IPS-20b (cell line): ENCODE results near the gene DCLK1.

ENCODE experiments used
- H3K27ac ChIP-seq: one replicate; pipeline ENCODE4 v1.5.1; 2013; ENCODE audit warnings: low read length
- H3K27me3 ChIP-seq: 2 replicates; pipeline ENCODE4 v1.6.1; 2013; ENCODE audit warnings: mild to moderate bottlenecking, low read length, inconsistent platforms; ENCODE audit not compliant: insufficient read depth
- H3K36me3 ChIP-seq: 2 replicates; pipeline ENCODE4 v1.6.1; 2013; ENCODE audit warnings: low read depth, mild to moderate bottlenecking, inconsistent platforms, low read length, moderate library complexity; ENCODE audit not compliant: insufficient read depth
- H3K4me1 ChIP-seq: 2 replicates; pipeline ENCODE4 v1.6.1; 2013; ENCODE audit warnings: mild to moderate bottlenecking, control low read depth, inconsistent platforms, low read length, moderate library complexity; ENCODE audit not compliant: insufficient read depth
- H3K4me3 ChIP-seq: 2 replicates; pipeline ENCODE4 v1.5.1; 2013; ENCODE audit warnings: mild to moderate bottlenecking, low read length, inconsistent platforms
- H3K9ac ChIP-seq: 2 replicates; pipeline ENCODE4 v1.6.1; 2013; ENCODE audit warnings: low read depth, mild to moderate bottlenecking, inconsistent platforms, low read length, moderate library complexity
- H3K9me3 ChIP-seq: 2 replicates; pipeline ENCODE4 v1.6.1; 2013; ENCODE audit warnings: mild to moderate bottlenecking, low read depth, low read length, inconsistent platforms; ENCODE audit not compliant: insufficient read depth

DCLK1 gene

GRCh38 chr13:36101157-36101556 is 30.0 kb downstream of the DCLK1 start:
- H3K9ac ChIP-seq = no peak overlapping the region
- no peaks in the 10 kb centered on the region for H3K36me3 ChIP-seq
- H3K27me3 ChIP-seq = no peaks in the 10 kb centered on the region
- no peak overlapping the region for H3K4me3 ChIP-seq
- no peaks in the 10 kb centered on the region for H3K4me1 ChIP-seq
- no peaks in the 10 kb centered on the region for H3K9me3 ChIP-seq
- H3K27ac ChIP-seq = no peak overlapping the region

- no peaks in the 10 kb centered on the region for H3K9me3 ChIP-seq
- H3K27me3 ChIP-seq = no peaks in the 10 kb centered on the region
- H3K9ac ChIP-seq = no peak overlapping the region
- H3K27ac ChIP-seq = no peak overlapping the region
- H3K4me1 ChIP-seq = no peaks in the 10 kb centered on the region
- no peak overlapping the region for H3K4me3 ChIP-seq
- no peaks in the 10 kb centered on the region for H3K36me3 ChIP-seq
These were observed 33.1 kb downstream of the DCLK1 start for GRCh38 chr13:36098080-36098479.

GRCh38 chr13:36096461-36097416 is 34.4 kb downstream of the DCLK1 start:
- H3K27me3 ChIP-seq = no peaks in the 10 kb centered on the region
- H3K9ac ChIP-seq = no peak overlapping the region
- H3K27ac ChIP-seq = no peak overlapping the region
- no peaks in the 10 kb centered on the region for H3K4me1 ChIP-seq
- no peaks in the 10 kb centered on the region for H3K36me3 ChIP-seq
- H3K9me3 ChIP-seq = no peaks in the 10 kb centered on the region
- no peak overlapping the region for H3K4me3 ChIP-seq

GRCh38 chr13:36094478-36094877 is 36.7 kb downstream of the DCLK1 start:
- no peak overlapping the region for H3K4me3 ChIP-seq
- H3K9ac ChIP-seq = no peak overlapping the region
- no peaks in the 10 kb centered on the region for H3K9me3 ChIP-seq
- H3K36me3 ChIP-seq = no peaks in the 10 kb centered on the region
- no peak overlapping the region for H3K27ac ChIP-seq
- H3K27me3 ChIP-seq = no peaks in the 10 kb centered on the region
- no peaks in the 10 kb centered on the region for H3K4me1 ChIP-seq

- H3K36me3 ChIP-seq = no peaks in the 10 kb centered on the region
- no peaks in the 10 kb centered on the region for H3K27me3 ChIP-seq
- H3K4me3 ChIP-seq = no peak overlapping the region
- no peak overlapping the region for H3K27ac ChIP-seq
- H3K9ac ChIP-seq = no peak overlapping the region
- H3K4me1 ChIP-seq = no peaks in the 10 kb centered on the region
- H3K9me3 ChIP-seq = no peaks in the 10 kb centered on the region
These were observed 40.6 kb downstream of the DCLK1 start for GRCh38 chr13:36090592-36090991.

- Histone ChIP-seq H3K9ac (no peak overlapping the region), H3K9me3 (no peaks in the 10 kb centered on the region), H3K27me3 (no peaks in the 10 kb centered on the region), H3K27ac (no peak overlapping the region), H3K36me3 (no peaks in the 10 kb centered on the region), H3K4me3 (no peak overlapping the region), H3K4me1 (no peaks in the 10 kb centered on the region)
These were observed 42.0 kb downstream of the DCLK1 start for GRCh38 chr13:36089130-36089647.

- Histone ChIP-seq H3K36me3 (no peaks in the 10 kb centered on the region), H3K27ac (no peak overlapping the region), H3K9me3 (no peaks in the 10 kb centered on the region), H3K9ac (no peak overlapping the region), H3K4me3 (no peak overlapping the region), H3K4me1 (no peaks in the 10 kb centered on the region), H3K27me3 (no peaks in the 10 kb centered on the region)
These were observed 42.7 kb downstream of the DCLK1 start for GRCh38 chr13:36088463-36088862.

- no peaks in the 10 kb centered on the region for H3K36me3 ChIP-seq
- no peak overlapping the region for H3K27ac ChIP-seq
- H3K27me3 ChIP-seq = no peaks in the 10 kb centered on the region
- H3K4me1 ChIP-seq = no peaks in the 10 kb centered on the region
- H3K9ac ChIP-seq = no peak overlapping the region
- H3K4me3 ChIP-seq = no peak overlapping the region
- no peaks in the 10 kb centered on the region for H3K9me3 ChIP-seq
These were observed 43.2 kb downstream of the DCLK1 start for GRCh38 chr13:36088001-36088400.

- Histone ChIP-seq H3K9ac (no peak overlapping the region), H3K4me1 (peaks cover 14% of the 10 kb centered on the region), H3K27me3 (no peaks in the 10 kb centered on the region), H3K4me3 (no peak overlapping the region), H3K36me3 (no peaks in the 10 kb centered on the region), H3K9me3 (no peaks in the 10 kb centered on the region), H3K27ac (no peak overlapping the region)
These were observed 45.1 kb downstream of the DCLK1 start for GRCh38 chr13:36086117-36086516.

GRCh38 chr13:36084131-36084530 is 47.1 kb downstream of the DCLK1 start:
- H3K9me3 ChIP-seq = no peaks in the 10 kb centered on the region
- no peak overlapping the region for H3K27ac ChIP-seq
- H3K9ac ChIP-seq = no peak overlapping the region
- no peaks in the 10 kb centered on the region for H3K36me3 ChIP-seq
- H3K4me3 ChIP-seq = no peak overlapping the region
- peaks cover 16% of the 10 kb centered on the region for H3K4me1 ChIP-seq
- H3K27me3 ChIP-seq = no peaks in the 10 kb centered on the region

- no peak overlapping the region for H3K27ac ChIP-seq
- H3K27me3 ChIP-seq = no peaks in the 10 kb centered on the region
- no peak overlapping the region for H3K9ac ChIP-seq
- H3K9me3 ChIP-seq = no peaks in the 10 kb centered on the region
- no peaks in the 10 kb centered on the region for H3K36me3 ChIP-seq
- peaks cover 16% of the 10 kb centered on the region for H3K4me1 ChIP-seq
- no peak overlapping the region for H3K4me3 ChIP-seq
These were observed 48.4 kb downstream of the DCLK1 start for GRCh38 chr13:36082806-36083205.

GRCh38 chr13:36082396-36082795 is 48.8 kb downstream of the DCLK1 start:
- H3K4me3 ChIP-seq = no peak overlapping the region
- no peak overlapping the region for H3K9ac ChIP-seq
- peaks cover 16% of the 10 kb centered on the region for H3K4me1 ChIP-seq
- H3K27me3 ChIP-seq = no peaks in the 10 kb centered on the region
- no peaks in the 10 kb centered on the region for H3K9me3 ChIP-seq
- H3K36me3 ChIP-seq = no peaks in the 10 kb centered on the region
- H3K27ac ChIP-seq = no peak overlapping the region
